NCI-H226 (cell line): Measurements from ENCODE around the gene EPHA10.
A peak's percentile ranks its signal among the peaks of the same experiment; 100 is the strongest.
"Not testable (repeated sequence)": the region's sequence is repeated elsewhere in the genome, so short reads cannot be mapped to it uniquely, and the experiment has no call there.

Source experiments
- DNase-seq: peaks from one replicate; pipeline ENCODE4 v3.0.0-alpha.2; 2015

The EPHA10 gene

GRCh38 chr1:37764888-37765441 is at the start of gene EPHA10:
EPHA10 (minus strand) TSS chr1:37765120; CDS start chr1:37765066, 54 bp downstream.
- DNase-seq, result no peak

- DNase-seq, result no peak
Measured at GRCh38 chr1:37814252-37814651, 49.3 kb upstream of the EPHA10 start.

- DNase-seq, result no peak
Measured at GRCh38 chr1:37813529-37814145, 48.7 kb upstream of the EPHA10 start.

- peak; percentile 57 for DNase-seq
Measured at GRCh38 chr1:37811027-37811655, 46.2 kb upstream of the EPHA10 start.

- no peak for DNase-seq
Measured at GRCh38 chr1:37809942-37810341, 45.0 kb upstream of the EPHA10 start.

- peak; percentile 74 for DNase-seq
Measured at GRCh38 chr1:37808369-37809319, 43.7 kb upstream of the EPHA10 start.

- peak; percentile 95 for DNase-seq
Measured at GRCh38 chr1:37807555-37808368, 42.8 kb upstream of the EPHA10 start, which contains the start of the genes C1orf122 and YRDC. C1orf122 (plus strand) TSS chr1:37807790; CDS start chr1:37808405, 615 bp downstream. YRDC (minus strand) TSS chr1:37808208; CDS start chr1:37808180, 28 bp downstream.

GRCh38 chr1:37807220-37807554 is 42.3 kb upstream of the EPHA10 start:
- DNase-seq, result no peak

GRCh38 chr1:37802439-37802838 is 37.5 kb upstream of the EPHA10 start:
- no peak for DNase-seq

GRCh38 chr1:37797750-37798345 is 32.9 kb upstream of the EPHA10 start:
- peak; percentile 55 for DNase-seq

GRCh38 chr1:37795340-37796125 is 30.6 kb upstream of the EPHA10 start:
- no peak for DNase-seq

GRCh38 chr1:37794372-37795339 is 29.7 kb upstream of the EPHA10 start:
- no peak for DNase-seq

GRCh38 chr1:37793773-37794371 is 29.0 kb upstream of the EPHA10 start, which contains the start of gene MANEAL:
MANEAL (plus strand) TSS chr1:37793847; CDS start chr1:37794183, 336 bp downstream.
- DNase-seq, result no peak

- DNase-seq, result no peak
Measured at GRCh38 chr1:37792943-37793686, 28.2 kb upstream of the EPHA10 start.

GRCh38 chr1:37782491-37782890 is 17.6 kb upstream of the EPHA10 start:
- DNase-seq, result no peak

GRCh38 chr1:37778654-37779053 is 13.7 kb upstream of the EPHA10 start:
- DNase-seq, result no peak

- DNase-seq, result no peak
Measured at GRCh38 chr1:37776946-37777516, 12.1 kb upstream of the EPHA10 start.

- not testable (repeated sequence) for DNase-seq
Measured at GRCh38 chr1:37771440-37771839, 6.5 kb upstream of the EPHA10 start.
